Measurements from ENCODE around the gene BCL6.

DNA sequence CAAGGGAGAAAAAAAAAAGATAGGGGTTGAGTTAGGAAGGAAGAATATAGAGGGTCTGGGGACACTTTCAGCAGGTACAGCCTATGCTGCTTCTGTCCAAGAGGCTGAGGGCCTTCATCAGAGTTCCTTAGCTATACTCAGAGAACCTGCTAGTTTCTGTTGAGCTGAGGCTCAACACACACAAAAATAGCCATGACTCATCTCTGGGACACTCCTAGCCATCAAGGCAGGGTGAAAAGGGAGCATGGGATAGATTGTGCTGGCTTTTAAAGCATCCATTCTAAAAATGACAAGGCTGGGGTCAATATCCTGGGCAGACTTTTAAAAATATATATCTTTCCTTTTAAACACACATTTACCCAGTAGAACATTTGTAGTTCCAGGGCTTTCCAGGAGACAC lies 40.1 kb downstream of the BCL6 start:
- TF ChIP-seq POLR2AphosphoS5 (IDR thresholded peaks at IDR 0.05; ENCODE audit: borderline replicate concordance, low read depth, low read length) (no peak), EZH2 (IDR thresholded peaks at IDR 0.05) (no peak)

Data from SK-N-MC (cell line).